GM23338 (cell line): Measurements from ENCODE around the gene OPN4. TPM values are rescaled to one million over a fixed set of nuclear protein-coding genes. Genes with fewer than 3 reads are reported as not detected.
A peak's percentile ranks its signal among the peaks of the same experiment; 100 is the strongest.

Source experiments
- ATAC-seq: fragments of 200-7000 bp; cut with Tn5 transposase; 3 replicates; pipeline ENCODE4 v1.9.1; 2020
- DNase-seq: peaks from one replicate; pipeline ENCODE4 v3.0.0-alpha.2; 2015; ENCODE audit warnings: low spot score
- H2AFZ ChIP-seq: fragments of 200-600 bp; sonication (generic); 2 replicates; pipeline ENCODE4 v1.8.0; 2016; ENCODE audit warnings: antibody characterized with exemption, mild to moderate bottlenecking, moderate library complexity
- H3F3A ChIP-seq: fragments of 200-600 bp; sonication (generic); replicated peaks from 2 replicates; pipeline ENCODE4 v1.8.0; 2017; ENCODE audit warnings: antibody characterized with exemption, mixed run types, low read depth
- H3K27ac ChIP-seq: fragments of 200-600 bp; sonication (generic); 2 replicates; pipeline ENCODE4 v1.6.1; 2016; ENCODE audit warnings: low read depth
- H3K27me3 ChIP-seq: fragments of 200-600 bp; sonication (generic); 2 replicates; pipeline ENCODE4 v1.8.0; 2016; ENCODE audit warnings: mild to moderate bottlenecking, mixed run types, moderate library complexity; ENCODE audit not compliant: insufficient read depth
- H3K36me3 ChIP-seq: fragments of 200-600 bp; sonication (generic); 2 replicates; pipeline ENCODE4 v1.8.0; 2016; ENCODE audit warnings: mild to moderate bottlenecking; ENCODE audit not compliant: insufficient read depth
- H3K4me1 ChIP-seq: fragments of 200-600 bp; sonication (generic); 2 replicates; pipeline ENCODE4 v1.8.0; 2016; ENCODE audit warnings: mild to moderate bottlenecking, moderate library complexity; ENCODE audit not compliant: insufficient read depth
- H3K4me2 ChIP-seq: fragments of 200-600 bp; sonication (generic); 2 replicates; pipeline ENCODE4 v1.7.1; 2017; ENCODE audit warnings: mixed run types
- H3K4me3 ChIP-seq: fragments of 200-600 bp; sonication (generic); 2 replicates; pipeline ENCODE4 v1.6.1; 2016; ENCODE audit warnings: mixed run types
- H3K79me2 ChIP-seq: fragments of 200-600 bp; sonication (generic); replicated peaks from 2 replicates; pipeline ENCODE4 v1.8.0; 2017; ENCODE audit warnings: mild to moderate bottlenecking; ENCODE audit not compliant: insufficient read depth
- H3K9me2 ChIP-seq: fragments of 200-600 bp; sonication (generic); 2 replicates; pipeline ENCODE4 v1.8.0; 2017; ENCODE audit not compliant: insufficient read depth
- H4K20me1 ChIP-seq: fragments of 200-600 bp; sonication (generic); replicated peaks from 2 replicates; pipeline ENCODE4 v1.8.0; 2017; ENCODE audit warnings: mild to moderate bottlenecking; ENCODE audit not compliant: insufficient read depth
- H3K27ac Mint-ChIP-seq: 2 replicates; pipeline ENCODE4 v1.8.0; 2020; ENCODE audit warnings: inconsistent platforms, mild to moderate bottlenecking, moderate library complexity, mixed read lengths
- H3K27me3 Mint-ChIP-seq: 3 replicates; pipeline ENCODE4 v1.8.0; 2022; ENCODE audit warnings: low read depth, mild to moderate bottlenecking, moderate library complexity, mixed read lengths, inconsistent platforms; ENCODE audit not compliant: insufficient read depth, poor library complexity
- H3K36me3 Mint-ChIP-seq: 3 replicates; pipeline ENCODE4 v1.8.0; 2021; ENCODE audit warnings: low read depth, mild to moderate bottlenecking, inconsistent platforms, moderate library complexity, mixed read lengths
- H3K4me1 Mint-ChIP-seq: 3 replicates; pipeline ENCODE4 v1.8.0; 2020; ENCODE audit warnings: mild to moderate bottlenecking, inconsistent platforms, mixed read lengths
- H3K4me3 Mint-ChIP-seq: 3 replicates; pipeline ENCODE4 v1.8.0; 2021; ENCODE audit warnings: moderate library complexity, mild to moderate bottlenecking, inconsistent platforms, mixed read lengths
- H3K9me3 Mint-ChIP-seq: 3 replicates; pipeline ENCODE4 v1.8.0; 2020; ENCODE audit warnings: moderate library complexity, mild to moderate bottlenecking, inconsistent platforms, mixed read lengths
- CTCF ChIP-seq, 2 experiments: fragments of 200-600 bp in 1 of 2; sonication (generic) in 1 of 2; conservative IDR thresholded peaks; 2 replicates each; pipeline versions ENCODE4 v1.5.1 to v1.6.1; 2016 to 2017; ENCODE audit warnings: antibody characterized with exemption in 2 of 2, low read depth in 2 of 2, mild to moderate bottlenecking in 2 of 2, moderate library complexity in 1 of 2
- ETS1 ChIP-seq: IDR thresholded peaks from 2 replicates; pipeline ENCODE4 v1.6.1; 2016; ENCODE audit warnings: antibody characterized with exemption
- EZH2 ChIP-seq: fragments of 200-600 bp; sonication (generic); IDR thresholded peaks from one replicate; pipeline ENCODE4 v1.8.0; 2017; ENCODE audit warnings: antibody characterized with exemption, mild to moderate bottlenecking, low read depth; ENCODE audit not compliant: unreplicated experiment
- EZH2phosphoT487 ChIP-seq: fragments of 200-600 bp; sonication (generic); IDR thresholded peaks from one replicate; pipeline ENCODE4 v1.8.1; 2018; ENCODE audit warnings: antibody characterized with exemption; ENCODE audit not compliant: unreplicated experiment
- JUNB ChIP-seq: IDR thresholded peaks from one replicate; pipeline ENCODE4 v1.6.1; 2016; ENCODE audit warnings: antibody characterized with exemption; ENCODE audit not compliant: unreplicated experiment
- NANOG ChIP-seq: IDR thresholded peaks from 2 replicates; pipeline ENCODE4 v1.6.1; 2016; ENCODE audit warnings: antibody characterized with exemption, borderline replicate concordance
- POLR2AphosphoS5 ChIP-seq: IDR thresholded peaks from 2 replicates; pipeline ENCODE4 v1.6.1; 2016; ENCODE audit warnings: antibody characterized with exemption, low read depth
- REST ChIP-seq: IDR thresholded peaks from one replicate; pipeline ENCODE4 v1.6.1; 2018; ENCODE audit warnings: antibody characterized with exemption; ENCODE audit not compliant: unreplicated experiment
- STAT1 ChIP-seq: IDR thresholded peaks from one replicate; pipeline ENCODE4 v1.6.1; 2016; ENCODE audit warnings: antibody characterized with exemption; ENCODE audit not compliant: unreplicated experiment
- ZNF114 ChIP-seq: fragments of 250-450 bp; sonication (Bioruptor Pico); IDR thresholded peaks from 2 replicates; pipeline ENCODE4 v1.5.0; 2020; ENCODE audit warnings: mild to moderate bottlenecking, moderate library complexity
- ZNF331 ChIP-seq: fragments of 250-450 bp; sonication (Bioruptor Pico); IDR thresholded peaks from 2 replicates; pipeline ENCODE4 v1.5.0; 2020; ENCODE audit warnings: low read depth, mild to moderate bottlenecking, moderate library complexity
- polyA plus RNA-seq: library from polyadenylated mRNA; unstranded; fragments of >200 nt; fragmentation: Nextera tagmentation; extraction: Ambion mirVana; gene quantifications from 2 replicates; pipeline ENCODE4 v1.2.1, GENCODE V29; 2016
- total RNA-seq: library from RNA; depleted of rRNA; stranded (reverse); fragments of >200 nt; shearing (Covaris generic); gene quantifications from 2 replicates; pipeline ENCODE4 v1.2.3, GENCODE V29; 2014

Gene OPN4
- total and polyA plus RNA-seq, 2 experiments from 2014 or later: not detected

- TF ChIP-seq ZNF114 (CRISPR knock-in tag): no peak
Measured at GRCh38 chr10:86642499-86642898, 11.8 kb upstream of the OPN4 start (continued).

- Histone ChIP-seq H3K36me3 (no peaks in the 10 kb centered on the region), H3F3A (no peaks in the 10 kb centered on the region), H3K4me1 (peaks cover 7% of the 10 kb centered on the region), H3K27me3 (no peaks in the 10 kb centered on the region), H3K4me3 (no peak overlapping the region), H3K4me2 (no peak overlapping the region), H3K27ac (no peak overlapping the region), H2AFZ (no peak overlapping the region), H3K9me2 (peaks cover 3% of the 10 kb centered on the region; the same call in 1 of the 2 replicates), H3K79me2 (no peaks in the 10 kb centered on the region), H4K20me1 (no peaks in the 10 kb centered on the region)
- Mint-ChIP-seq H3K9me3 (peaks cover 10% of the 10 kb centered on the region), H3K4me3 (no peak overlapping the region), H3K4me1 (peaks cover 8% of the 10 kb centered on the region; the same call in 2 of the 3 replicates), H3K27me3 (peaks cover 6% of the 10 kb centered on the region), H3K27ac (no peak overlapping the region), H3K36me3 (peaks cover 3% of the 10 kb centered on the region; the same call in 1 of the 3 replicates)
- TF ChIP-seq REST (no peak), CTCF (conservative IDR thresholded peaks at IDR 0.05; ENCODE audit: low read depth in 2 of 2) (peak; percentile 45 to 60), ZNF114 (CRISPR knock-in tag) (no peak), JUNB (no peak)
- DNase-seq (no peak), ATAC-seq (no peak)
Measured at GRCh38 chr10:86644152-86644793, 10.1 kb upstream of the OPN4 start.

GRCh38 chr10:86644794-86645445 lies 9.4 kb upstream of the OPN4 start:
- Mint-ChIP-seq H3K27ac (no peak overlapping the region), H3K27me3 (peaks cover 6% of the 10 kb centered on the region), H3K9me3 (peaks cover 10% of the 10 kb centered on the region), H3K4me3 (no peak overlapping the region), H3K4me1 (peaks cover 8% of the 10 kb centered on the region; the same call in 2 of the 3 replicates), H3K36me3 (peaks cover 3% of the 10 kb centered on the region; the same call in 1 of the 3 replicates)
- no peak for ATAC-seq
- Histone ChIP-seq H3K36me3 (no peaks in the 10 kb centered on the region), H3K9me2 (peaks cover 3% of the 10 kb centered on the region; the same call in 1 of the 2 replicates), H3K79me2 (no peaks in the 10 kb centered on the region), H3K27me3 (no peaks in the 10 kb centered on the region), H4K20me1 (no peaks in the 10 kb centered on the region), H3K4me3 (no peak overlapping the region), H3K4me1 (peaks cover 7% of the 10 kb centered on the region), H3F3A (no peaks in the 10 kb centered on the region), H2AFZ (no peak overlapping the region), H3K27ac (no peak overlapping the region), H3K4me2 (no peak overlapping the region)
- no peak for DNase-seq
- no peak for TF ChIP-seq ZNF331 (CRISPR knock-in tag)
- no peak for TF ChIP-seq NANOG
- TF ChIP-seq ZNF114 (CRISPR knock-in tag): no peak
- no peak for TF ChIP-seq EZH2phosphoT487
- TF ChIP-seq ETS1: no peak
- TF ChIP-seq REST: no peak
- no peak for TF ChIP-seq STAT1
- TF ChIP-seq JUNB: no peak
- no peak for TF ChIP-seq EZH2
- no peak for TF ChIP-seq POLR2AphosphoS5
